HG03196 (cell line): ENCODE data around the gene SLC7A7.
"Not testable (repeated sequence)": the region's sequence is repeated elsewhere in the genome, so short reads cannot be mapped to it uniquely, and the experiment has no call there.

Experiments used
- ATAC-seq: cut with Tn5 transposase; IDR thresholded peaks from one replicate; pipeline ENCODE4 v1.9.1; 2021; ENCODE audit not compliant: unreplicated experiment

The SLC7A7 gene

DNA sequence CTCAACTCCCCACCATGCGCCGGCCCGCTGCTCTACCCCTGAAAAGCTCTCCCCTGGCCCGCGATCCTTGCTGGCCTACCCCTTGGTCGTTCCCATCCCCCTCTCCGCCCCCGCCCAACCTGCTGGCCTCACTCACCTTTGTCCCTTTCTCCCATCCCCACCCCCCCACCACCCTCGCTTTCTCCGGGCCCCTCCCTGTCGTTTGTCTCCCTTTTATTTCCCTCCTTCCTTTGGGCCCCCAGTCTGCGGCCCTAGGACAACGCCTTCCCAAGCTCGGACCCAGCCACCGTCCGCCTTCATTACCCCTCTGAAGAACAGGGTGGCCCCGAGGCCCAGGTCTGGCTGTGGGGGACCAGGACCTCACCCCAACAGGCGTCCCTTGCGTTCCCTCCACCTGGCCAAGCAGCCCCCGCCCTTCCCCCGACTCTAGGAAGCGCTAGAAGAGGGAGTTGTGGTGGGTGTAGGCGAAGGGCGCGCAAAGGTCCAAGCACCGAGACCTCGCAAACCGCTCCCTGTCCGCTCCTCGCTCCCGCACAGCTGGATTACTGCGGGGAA is 6.9 kb upstream of the SLC7A7 start:
- ATAC-seq: no peak

DNA sequence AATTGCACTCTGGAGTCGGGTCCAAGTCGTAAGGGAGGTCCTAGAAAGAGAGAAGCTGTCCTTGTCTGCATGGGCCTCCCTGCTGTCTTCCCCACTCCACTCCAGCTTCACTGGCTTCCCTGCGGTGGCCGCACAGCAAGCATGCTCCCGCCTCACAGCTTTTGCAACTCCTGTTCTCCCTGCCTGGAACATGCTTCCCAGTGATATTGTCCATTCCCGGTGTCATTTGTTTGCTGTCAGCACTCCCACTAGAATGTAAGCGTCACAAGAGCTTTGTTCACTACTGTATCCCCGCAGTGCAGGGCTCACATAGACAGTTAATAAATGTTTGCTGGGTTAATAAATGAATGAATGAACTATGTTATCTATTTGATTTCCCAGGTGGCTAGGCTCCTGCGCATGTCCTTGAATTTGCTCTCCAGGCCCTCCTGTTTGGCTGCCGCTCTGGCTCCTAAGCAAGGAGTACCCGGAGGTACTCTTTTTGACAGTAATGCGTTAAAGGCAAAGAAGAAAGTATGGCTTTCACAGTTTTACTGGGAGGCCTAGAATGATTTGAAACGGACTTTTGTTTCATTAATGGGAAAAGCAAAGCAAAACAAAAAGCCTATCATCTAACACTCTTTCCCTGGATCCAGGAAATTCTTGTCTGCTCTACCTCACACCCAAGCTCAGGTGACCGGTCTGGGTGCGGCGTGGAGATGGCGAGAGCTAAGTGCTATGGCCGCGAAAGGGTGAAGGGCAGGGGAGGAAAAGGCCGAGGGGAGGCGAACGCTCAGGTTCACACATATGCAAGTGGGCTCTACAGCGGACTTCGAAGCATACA is 6.2 kb upstream of the SLC7A7 start:
- no peak for ATAC-seq

DNA sequence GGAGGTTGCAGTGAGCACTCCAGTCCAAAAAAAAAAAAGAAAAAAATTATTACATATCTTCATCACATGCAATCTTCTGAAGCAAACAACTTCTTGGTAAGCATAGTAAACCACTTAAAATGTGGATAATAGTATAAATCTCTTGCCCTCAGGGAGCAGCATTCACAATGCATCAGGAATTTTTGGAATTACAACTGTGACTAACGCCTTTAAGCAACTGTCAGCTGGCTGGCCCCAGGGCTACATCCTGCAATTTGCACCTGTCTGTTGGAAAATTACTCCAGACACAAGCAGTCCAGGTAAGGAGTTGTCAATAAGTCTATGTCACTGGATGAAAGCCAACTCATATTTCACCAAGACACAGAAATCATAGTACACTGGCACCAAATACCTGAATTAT is 5.5 kb upstream of the SLC7A7 start:
- no peak for ATAC-seq

GRCh38 chr14:22819151-22819988 is 4.1 kb upstream of the SLC7A7 start:
- ATAC-seq: peak; percentile 33

GRCh38 chr14:22814373-22814772 is 862 bp downstream of the SLC7A7 start:
- ATAC-seq: no peak

- no peak for ATAC-seq
Observed at GRCh38 chr14:22813145-22813544, 2.1 kb downstream of the SLC7A7 start.

GRCh38 chr14:22812744-22813143 is 2.5 kb downstream of the SLC7A7 start:
- ATAC-seq: no peak

DNA sequence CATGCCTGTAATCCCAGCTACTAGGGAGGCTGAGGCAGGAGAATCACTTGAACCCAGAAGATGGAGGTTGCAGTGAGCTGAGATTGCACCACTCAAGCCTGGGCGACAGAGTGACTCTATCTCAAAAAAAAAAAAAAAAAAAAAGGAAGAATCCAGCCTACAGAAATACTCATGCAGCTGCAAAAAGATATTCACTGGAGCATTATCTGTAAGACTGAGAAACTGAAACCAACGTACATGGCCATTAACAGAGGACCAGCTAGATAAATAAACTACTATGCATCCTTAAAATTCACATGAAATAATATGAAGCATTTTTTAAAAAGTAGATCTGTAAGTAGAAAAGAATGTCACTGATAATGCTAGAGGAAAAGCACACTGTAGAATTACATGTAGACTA is 3.5 kb downstream of the SLC7A7 start:
- ATAC-seq: no peak

DNA sequence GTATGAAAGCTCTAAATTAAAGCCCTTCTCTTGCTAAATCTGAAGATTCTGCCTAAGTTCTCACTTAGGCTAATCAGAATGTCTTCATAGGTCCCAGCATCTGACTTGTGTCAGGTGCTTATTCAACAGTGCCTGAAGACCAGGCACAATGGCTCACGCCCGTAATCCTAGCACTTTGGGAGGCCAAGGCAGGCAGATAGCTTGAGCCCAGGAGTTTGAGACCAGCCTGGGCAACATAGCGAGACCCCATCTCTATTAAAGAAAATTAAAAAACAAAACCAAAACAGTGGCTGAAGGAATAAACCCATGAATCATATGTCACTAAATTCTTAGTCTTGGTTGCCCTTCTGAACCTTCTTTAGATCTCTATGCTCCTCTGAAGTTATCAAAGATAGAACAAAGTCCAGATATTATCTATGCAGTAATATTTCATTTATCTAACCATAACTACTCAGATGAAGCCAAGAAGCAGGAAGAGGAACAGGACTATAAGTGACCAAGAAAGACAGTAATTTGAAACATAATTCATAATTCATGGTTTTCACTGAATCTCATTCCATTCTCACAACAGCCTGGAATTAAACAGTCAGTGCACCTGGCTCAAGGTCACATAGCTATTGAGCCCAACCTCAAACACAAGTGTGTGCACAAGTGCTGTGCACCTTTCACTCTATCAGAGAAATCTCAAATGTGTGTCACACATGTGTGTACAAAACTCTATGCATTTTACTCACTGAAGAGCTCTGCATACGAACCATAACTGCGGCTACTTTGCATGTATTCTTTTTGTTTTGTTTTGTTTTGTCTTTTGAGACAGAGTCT is 6.6 kb downstream of the SLC7A7 start:
- no peak for ATAC-seq

DNA sequence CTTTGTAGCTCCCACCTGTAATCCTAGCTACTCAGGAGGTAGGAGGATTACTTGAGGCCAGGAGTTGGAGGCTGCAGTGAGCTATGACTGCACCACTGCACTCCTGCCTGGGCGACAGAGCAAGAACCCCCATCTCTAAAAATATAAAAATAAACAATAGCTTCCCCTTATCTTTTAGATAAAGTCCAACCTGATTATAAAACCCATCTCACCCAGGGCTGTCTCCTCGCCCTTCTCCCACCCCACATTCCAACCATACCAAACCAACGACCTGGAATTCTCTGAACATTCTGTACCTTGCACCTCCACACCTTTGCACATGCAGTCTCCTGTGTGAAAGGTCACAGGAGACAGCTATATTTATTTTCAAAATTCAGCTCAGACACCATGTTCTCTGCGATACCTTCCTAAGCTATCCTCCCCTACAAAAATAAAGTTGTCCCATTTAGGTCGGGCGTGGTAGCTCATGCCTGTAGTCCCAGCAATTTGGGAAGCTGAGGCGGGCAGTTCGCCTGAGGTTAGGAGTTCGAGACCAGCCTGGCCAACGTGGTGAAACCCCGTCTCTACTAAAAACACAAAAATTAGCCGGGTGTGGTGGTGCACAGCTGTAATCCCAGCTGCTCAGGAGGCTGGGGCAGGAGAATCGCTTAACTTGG is 7.7 kb downstream of the SLC7A7 start:
- no peak for ATAC-seq

DNA sequence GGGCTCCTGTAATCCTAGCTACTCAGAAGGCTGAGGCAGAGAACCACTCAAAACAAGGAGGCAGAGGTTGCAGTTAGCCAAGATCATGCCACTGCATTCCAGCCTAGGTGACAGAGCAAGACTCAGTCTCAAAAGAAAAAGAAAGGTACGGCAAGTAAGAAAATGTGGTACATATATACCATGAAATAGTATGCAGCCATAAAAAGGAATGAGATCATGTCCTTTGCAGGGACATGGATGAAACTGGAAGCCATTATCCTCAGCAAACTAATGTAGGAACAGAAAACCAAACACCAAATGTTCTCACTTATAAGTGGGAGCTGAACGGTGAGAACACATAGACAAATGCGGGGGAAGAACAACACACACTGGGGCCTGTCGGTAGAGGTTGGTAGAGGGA is 10.0 kb downstream of the SLC7A7 start:
- ATAC-seq: not testable (repeated sequence)

- no peak for ATAC-seq
Observed at GRCh38 chr14:22803687-22803974, 11.6 kb downstream of the SLC7A7 start.

- ATAC-seq: no peak
Observed at GRCh38 chr14:22802860-22803686, 12.2 kb downstream of the SLC7A7 start.

GRCh38 chr14:22801716-22802115 is 13.5 kb downstream of the SLC7A7 start:
- ATAC-seq: no peak

GRCh38 chr14:22800346-22800745 is 14.9 kb downstream of the SLC7A7 start:
- ATAC-seq: no peak

- no peak for ATAC-seq
Observed at GRCh38 chr14:22798528-22798927, 16.7 kb downstream of the SLC7A7 start.

DNA sequence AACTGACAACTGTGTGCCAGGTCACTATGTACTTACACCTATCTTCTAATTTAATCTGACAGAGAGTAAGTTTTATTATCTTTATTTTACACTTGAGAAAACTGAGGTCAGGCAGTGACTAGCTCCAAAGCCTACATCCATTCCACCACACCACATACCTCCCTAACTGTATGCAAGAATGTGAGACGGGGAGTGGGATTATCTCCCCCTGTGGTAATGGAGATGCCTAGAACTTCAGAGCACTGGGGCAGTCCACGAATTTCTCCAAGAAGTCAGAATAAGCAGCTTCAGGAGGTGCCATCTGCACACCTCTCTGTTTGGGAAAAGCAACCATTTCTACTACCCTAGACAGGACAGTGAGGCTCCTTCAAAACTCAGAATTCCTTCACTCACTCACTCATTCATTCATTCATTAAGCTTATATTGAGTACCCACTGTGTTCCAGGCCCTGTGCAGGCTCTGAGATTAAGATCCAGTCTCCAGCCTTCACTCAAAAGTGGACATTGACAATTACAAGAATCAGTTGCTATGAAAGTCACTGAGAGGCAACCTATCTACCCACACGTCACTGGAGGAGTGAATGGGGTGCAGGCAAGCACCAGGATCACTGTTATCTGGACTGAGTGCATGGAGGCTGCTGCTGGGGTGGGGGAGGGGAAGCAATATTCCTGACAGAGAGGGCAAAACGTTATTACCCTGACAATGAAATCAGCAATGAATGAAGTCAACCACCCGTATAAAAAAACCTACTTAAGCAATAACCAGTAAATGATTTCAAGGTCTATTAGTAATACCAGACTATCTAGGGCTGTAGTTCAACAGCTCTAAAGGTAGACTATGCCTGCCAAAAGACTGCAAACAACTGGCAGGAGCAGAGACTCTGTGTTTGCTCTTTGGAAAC is 18.0 kb downstream of the SLC7A7 start:
- ATAC-seq: no peak

DNA sequence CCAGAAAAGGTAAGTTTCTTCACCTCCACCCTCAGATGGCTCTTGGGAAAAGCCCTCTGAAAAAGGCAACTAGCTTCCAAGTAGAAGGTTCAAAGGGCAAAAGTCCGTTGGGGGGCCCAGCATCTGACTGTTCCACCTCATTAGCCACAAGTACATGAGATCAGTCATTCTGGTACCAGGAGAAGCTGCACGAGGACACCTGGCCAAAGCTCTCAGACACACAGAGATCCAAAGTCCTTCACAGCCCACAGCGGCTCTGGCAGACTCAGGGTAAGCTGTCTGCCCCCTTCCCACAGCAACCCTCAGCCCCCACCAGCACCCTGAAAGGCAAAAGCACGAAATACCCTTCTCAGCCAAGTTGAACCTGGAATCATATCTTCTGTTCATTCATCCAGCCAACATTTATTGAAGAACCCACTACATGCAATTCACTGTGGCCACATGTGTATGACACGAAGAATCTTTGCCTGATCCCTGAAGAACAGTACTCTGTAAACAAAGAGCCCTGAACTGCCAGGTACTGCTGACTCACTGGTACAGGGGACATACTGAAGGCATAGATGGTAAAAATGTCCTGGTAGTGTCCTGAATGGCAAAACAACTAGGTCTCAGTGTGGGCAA is 19.0 kb downstream of the SLC7A7 start:
- peak; percentile 35 for ATAC-seq
